Measurements from ENCODE around the gene TRNAU1AP. TPM values are rescaled to one million over a fixed set of nuclear protein-coding genes. Genes with fewer than 3 reads are reported as not detected.
"Not testable (repeated sequence)": the region's sequence is repeated elsewhere in the genome, so short reads cannot be mapped to it uniquely, and the experiment has no call there.

TRNAU1AP gene
- total RNA-seq, 2 donors from 2014 or later: 22.1 to 28.6 TPM

DNA sequence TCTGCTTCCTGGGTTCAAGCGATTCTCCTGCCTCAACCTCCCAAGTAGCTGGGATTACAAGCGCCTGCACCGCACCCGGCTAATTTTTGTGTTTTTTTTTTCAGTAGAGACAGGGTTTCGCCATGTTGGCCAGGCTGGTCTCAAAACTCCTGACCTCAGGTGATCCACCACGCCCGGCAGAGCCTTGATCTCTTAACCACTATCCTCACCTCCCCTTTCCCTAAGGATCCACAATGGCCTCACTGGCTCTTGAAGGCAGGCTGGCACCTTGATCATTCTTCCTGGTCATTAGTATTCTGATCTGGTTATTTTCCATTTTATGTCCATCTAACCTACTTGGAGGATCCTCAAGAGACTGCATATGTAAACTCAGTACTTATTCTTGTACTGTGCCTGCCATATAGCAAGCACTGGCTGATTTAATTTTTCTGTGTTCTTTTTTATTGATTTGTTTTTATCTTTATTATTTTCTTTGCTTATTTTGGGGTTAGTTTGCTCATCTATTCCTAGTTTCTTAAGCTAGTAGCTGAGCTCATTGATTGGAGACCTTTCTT is 40.8 kb upstream of the TRNAU1AP start:
- no peak overlapping the region for H3K9ac ChIP-seq (ENCODE audit: low read depth in 2 of 2, low read length in 2 of 2)
- H3K27me3 ChIP-seq: no peaks in the 10 kb centered on the region
- intact Hi-C loops (cut with DNase I): no loop called here
- no peak overlapping the region for H3K27ac ChIP-seq
- no peaks in the 10 kb centered on the region for H3K36me3 ChIP-seq
- no peaks in the 10 kb centered on the region for H3K9me3 ChIP-seq
- DNase-seq: no peak
- TF ChIP-seq, protein P1, sequence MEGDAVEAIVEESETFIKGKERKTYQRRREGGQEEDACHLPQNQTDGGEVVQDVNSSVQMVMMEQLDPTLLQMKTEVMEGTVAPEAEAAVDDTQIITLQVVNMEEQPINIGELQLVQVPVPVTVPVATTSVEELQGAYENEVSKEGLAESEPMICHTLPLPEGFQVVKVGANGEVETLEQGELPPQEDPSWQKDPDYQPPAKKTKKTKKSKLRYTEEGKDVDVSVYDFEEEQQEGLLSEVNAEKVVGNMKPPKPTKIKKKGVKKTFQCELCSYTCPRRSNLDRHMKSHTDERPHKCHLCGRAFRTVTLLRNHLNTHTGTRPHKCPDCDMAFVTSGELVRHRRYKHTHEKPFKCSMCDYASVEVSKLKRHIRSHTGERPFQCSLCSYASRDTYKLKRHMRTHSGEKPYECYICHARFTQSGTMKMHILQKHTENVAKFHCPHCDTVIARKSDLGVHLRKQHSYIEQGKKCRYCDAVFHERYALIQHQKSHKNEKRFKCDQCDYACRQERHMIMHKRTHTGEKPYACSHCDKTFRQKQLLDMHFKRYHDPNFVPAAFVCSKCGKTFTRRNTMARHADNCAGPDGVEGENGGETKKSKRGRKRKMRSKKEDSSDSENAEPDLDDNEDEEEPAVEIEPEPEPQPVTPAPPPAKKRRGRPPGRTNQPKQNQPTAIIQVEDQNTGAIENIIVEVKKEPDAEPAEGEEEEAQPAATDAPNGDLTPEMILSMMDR (IDR thresholded peaks at IDR 0.05): no peak
- H3K4me3 ChIP-seq: no peak overlapping the region
- H3K4me1 ChIP-seq: peaks cover 25% of the 10 kb centered on the region

DNA sequence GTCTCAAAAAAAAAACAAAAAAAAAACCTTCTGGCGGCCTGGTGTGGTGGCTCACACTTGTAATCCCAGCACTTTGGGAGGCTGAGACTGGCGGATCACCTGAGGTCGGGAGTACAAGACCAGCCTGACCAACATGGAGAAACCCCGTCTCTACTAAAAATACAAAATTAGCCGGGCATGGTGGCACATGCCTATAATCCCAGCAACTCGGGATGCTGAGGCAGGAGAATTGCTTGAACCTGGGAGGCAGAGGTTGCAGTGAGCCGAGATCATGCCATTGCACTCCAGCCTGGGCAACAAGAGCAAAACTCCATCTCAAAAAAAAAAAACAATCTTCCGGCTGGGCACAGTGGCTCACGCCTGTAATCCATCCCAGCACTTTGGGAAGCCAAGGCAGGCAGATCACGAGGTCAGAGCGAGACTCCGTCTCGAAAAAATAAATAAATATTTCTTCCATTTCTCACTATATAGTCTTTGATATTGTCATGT is 38.4 kb upstream of the TRNAU1AP start:
- not testable (repeated sequence) for H3K4me3 ChIP-seq
- peaks cover 13% of the 10 kb centered on the region for H3K4me1 ChIP-seq

DNA sequence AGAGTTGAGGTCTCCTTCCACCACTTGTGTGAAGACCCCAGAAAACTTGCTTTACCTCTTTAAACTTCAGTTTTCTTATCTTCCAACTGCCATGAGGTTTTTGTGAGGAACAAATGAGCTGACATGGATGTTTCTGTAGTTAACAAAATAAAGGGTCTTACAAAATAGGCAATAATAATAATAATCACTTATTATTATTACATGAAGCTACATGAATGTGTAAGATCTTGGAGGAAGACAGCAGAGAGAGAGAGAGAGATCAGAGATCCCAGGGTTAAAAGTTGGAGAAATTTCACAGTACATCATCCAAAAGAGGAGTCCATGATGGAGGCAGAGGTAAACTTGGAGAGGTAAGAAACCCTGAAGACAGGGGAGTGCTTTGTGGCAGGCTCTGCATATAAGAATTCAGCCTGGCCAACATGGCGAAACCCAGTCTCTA is 36.3 kb upstream of the TRNAU1AP start:
- TF ChIP-seq, protein P1 (IDR thresholded peaks at IDR 0.05): no peak
- no peaks in the 10 kb centered on the region for H3K27me3 ChIP-seq
- H3K9me3 ChIP-seq: no peaks in the 10 kb centered on the region
- no peak for DNase-seq
- H3K27ac ChIP-seq: no peak overlapping the region
- intact Hi-C loops (cut with DNase I): loop anchor here (5.0 kb wide), 2 partner anchors 86 to 361 kb away; no protein-coding TSS in a partner anchor
- H3K4me1 ChIP-seq: peaks cover 7% of the 10 kb centered on the region
- H3K4me3 ChIP-seq: no peak overlapping the region
- no peak overlapping the region for H3K9ac ChIP-seq (ENCODE audit: low read depth in 2 of 2, low read length in 2 of 2)
- no peaks in the 10 kb centered on the region for H3K36me3 ChIP-seq

More for the DNA sequence above, 38.4 kb upstream of the TRNAU1AP start:
- H3K9me3 ChIP-seq; H3K36me3 ChIP-seq; DNase-seq; H3K27me3 ChIP-seq; intact Hi-C loops (cut with DNase I); H3K9ac ChIP-seq (ENCODE audit: low read depth in 2 of 2, low read length in 2 of 2); H3K27ac ChIP-seq: not testable (repeated sequence)

DNA sequence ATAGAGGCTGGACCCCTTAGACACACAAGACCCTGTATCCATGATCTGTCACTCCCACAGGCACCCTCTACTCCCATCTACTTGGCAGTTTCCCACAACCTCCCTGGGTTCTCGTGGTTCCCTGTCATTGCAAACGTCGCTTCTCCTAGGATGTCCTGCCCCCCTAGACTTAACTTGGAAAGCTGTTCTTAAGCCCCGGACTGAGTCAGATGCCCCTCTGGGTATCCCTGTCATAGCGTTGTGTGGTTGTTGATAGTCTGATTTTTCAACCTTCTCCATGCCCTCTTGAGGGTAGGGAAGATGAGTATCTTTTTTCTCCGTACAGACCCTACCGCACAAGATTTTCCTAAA is 35.3 kb upstream of the TRNAU1AP start:
- peak overlapping the region; percentile 33 to 42 for H3K9ac ChIP-seq (ENCODE audit: low read depth in 2 of 2, low read length in 2 of 2)
- H3K4me1 ChIP-seq: peaks cover 7% of the 10 kb centered on the region
- peak overlapping the region; percentile 59 for H3K4me3 ChIP-seq
- TF ChIP-seq, protein P1 (IDR thresholded peaks at IDR 0.05): no peak
- peak overlapping the region; percentile 81 for H3K27ac ChIP-seq
- no peaks in the 10 kb centered on the region for H3K27me3 ChIP-seq
- no peaks in the 10 kb centered on the region for H3K36me3 ChIP-seq
- intact Hi-C loops (cut with DNase I): loop anchor here (5.0 kb wide), 2 partner anchors 85 to 360 kb away; no protein-coding TSS in a partner anchor
- DNase-seq: peak; percentile 32
- no peaks in the 10 kb centered on the region for H3K9me3 ChIP-seq

DNA sequence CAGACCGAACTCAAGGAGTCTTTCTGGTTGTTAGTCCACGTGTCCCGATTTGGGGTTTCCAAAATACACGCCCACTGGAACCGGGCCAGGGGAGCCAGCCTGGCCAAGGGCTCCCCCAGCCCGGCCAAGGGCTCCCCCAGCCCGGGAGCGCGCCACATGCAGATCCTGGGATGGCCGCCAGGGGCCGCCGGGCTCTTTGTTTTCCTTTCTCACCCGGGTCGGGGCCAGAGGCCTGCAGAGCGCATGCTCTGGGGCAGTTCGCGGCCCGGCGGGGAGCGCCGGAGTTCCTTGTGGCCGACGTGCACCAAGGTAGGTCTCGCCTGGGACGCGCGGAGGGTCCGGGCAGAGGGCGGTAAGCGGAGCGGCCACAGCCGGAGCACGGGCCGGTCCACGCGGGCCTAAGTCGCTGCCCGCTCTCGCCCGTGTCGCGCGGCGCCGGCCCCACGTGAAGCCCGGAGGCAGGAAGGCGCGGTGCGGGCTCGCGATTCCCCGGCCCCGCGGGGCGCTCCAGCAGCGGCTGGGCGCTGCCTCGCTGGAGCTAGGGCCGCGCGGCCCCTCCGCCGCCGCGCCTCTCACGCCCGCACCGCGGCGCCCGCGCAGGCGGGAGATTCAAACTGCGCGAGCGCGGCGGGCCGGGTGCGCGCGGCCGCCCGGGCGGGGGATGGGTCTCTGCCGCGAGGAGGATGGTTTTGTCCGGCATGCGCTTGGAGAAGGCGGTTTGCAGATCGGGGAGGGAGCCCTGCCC is 34.7 kb upstream of the TRNAU1AP start:
- intact Hi-C loops (cut with DNase I): loop anchor here (5.0 kb wide), 2 partner anchors 84 to 359 kb away; no protein-coding TSS in a partner anchor
- peak; percentile 95 for DNase-seq

More for the DNA sequence above, 34.7 kb upstream of the TRNAU1AP start:
- peak overlapping the region; percentile 81 for H3K27ac ChIP-seq
- no peaks in the 10 kb centered on the region for H3K27me3 ChIP-seq
- H3K4me3 ChIP-seq: peak overlapping the region; percentile 59
- peaks cover 7% of the 10 kb centered on the region for H3K4me1 ChIP-seq
- H3K9me3 ChIP-seq: no peaks in the 10 kb centered on the region
- peak overlapping the region; percentile 70 to 84 for H3K9ac ChIP-seq (ENCODE audit: low read depth in 2 of 2, low read length in 2 of 2)
- no peaks in the 10 kb centered on the region for H3K36me3 ChIP-seq
- TF ChIP-seq, protein P1 (IDR thresholded peaks at IDR 0.05): peak; percentile 99

Measured in colonic mucosa (tissue), 4 donors.